HG03280 (cell line): Measurements from ENCODE around the gene GUCY1A2.

Experiments
- ATAC-seq: cut with Tn5 transposase; IDR thresholded peaks from one replicate; pipeline ENCODE4 v1.9.1; 2021; ENCODE audit warnings: mild to moderate bottlenecking, moderate library complexity; ENCODE audit not compliant: unreplicated experiment

The GUCY1A2 gene

DNA sequence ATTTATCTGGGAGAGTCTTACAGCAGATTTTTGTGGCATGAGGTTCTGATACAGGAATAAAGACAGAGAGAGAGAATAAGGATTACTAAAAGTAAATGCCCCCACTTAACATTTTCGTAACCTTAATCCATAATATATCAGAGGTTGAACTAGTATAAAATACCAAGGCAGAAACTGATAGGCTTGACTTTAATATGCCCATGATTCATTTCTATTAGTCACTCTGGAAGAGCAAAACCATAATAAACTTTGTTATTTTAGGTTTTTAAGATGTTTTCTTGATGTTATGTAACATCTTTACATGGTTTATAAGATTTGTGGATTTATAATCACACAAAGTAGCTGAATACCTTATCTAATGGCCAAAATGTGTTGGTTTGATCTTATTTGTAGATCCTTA, 19.1 kb downstream of the GUCY1A2 start:
- ATAC-seq = no peak

DNA sequence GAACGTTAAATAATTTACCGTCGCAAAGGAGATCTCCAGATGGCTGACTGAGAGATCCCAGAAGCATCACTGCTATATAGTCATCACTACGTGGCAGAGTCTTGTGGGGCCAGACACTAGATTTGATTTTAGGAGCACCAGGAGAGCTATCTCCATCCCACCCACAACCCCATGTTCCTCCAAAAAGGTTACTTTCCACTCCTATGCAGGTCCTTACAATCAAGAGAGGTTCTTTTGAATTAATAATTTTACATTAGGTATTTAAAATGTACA, 19.4 kb downstream of the GUCY1A2 start:
- no peak for ATAC-seq

DNA sequence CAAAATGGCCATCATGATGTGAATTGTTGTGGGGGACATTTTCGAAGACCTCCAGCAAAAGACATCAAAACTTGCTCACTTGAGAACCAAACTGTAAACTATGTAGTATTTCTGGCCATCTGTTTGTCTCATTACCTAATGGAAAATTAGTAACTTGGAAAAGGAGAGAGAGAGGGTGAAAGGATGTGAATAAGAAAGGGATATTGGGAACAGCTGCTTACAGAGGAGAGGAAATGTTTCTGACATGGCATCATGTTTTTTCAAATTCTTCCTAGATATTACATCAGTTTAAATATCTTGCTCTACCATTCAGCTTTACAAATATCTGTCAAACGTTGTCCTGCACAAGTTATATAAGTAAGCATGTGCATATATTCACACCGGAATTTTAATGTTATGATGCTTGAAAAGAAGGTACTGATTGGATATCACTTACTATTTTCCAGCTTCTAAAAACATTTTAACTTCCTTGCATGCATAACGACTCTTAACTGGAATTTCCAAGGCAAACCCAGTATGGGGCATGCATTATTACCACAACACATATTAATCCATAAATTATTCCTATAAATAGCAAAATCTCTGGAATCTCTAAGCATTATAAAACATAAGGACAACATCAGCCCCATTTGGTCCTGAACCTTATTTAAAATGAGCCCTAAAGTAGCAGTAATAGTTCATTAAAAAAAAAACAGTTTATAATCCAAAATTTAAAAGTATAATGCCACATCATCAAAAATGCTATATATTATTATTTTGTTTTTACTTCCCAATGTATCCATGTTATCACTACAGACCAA, 20.0 kb downstream of the GUCY1A2 start:
- ATAC-seq = no peak

GRCh38 chr11:106997227-106997626, 21.0 kb downstream of the GUCY1A2 start:
- no peak for ATAC-seq

DNA sequence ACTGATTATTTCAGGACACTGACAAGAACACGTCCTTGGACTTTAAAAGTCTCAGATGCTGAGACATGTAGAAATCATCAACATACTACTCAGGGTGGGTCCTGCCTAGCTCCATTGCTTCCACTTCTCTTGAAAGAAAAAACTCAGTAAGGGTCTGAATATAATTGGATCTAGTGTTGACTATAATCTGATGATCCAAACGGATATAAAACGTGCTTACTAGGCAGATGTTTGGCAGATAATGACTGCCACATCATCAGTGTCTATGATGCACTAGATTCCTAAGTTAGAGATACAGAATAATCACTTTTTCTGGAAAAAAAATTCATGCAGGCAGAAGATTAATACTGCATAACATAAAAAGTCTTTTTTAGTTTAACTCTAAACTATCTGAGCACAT, 21.6 kb downstream of the GUCY1A2 start:
- no peak for ATAC-seq

- ATAC-seq = no peak
Observed at GRCh38 chr11:106990331-106990730, 27.9 kb downstream of the GUCY1A2 start.

DNA sequence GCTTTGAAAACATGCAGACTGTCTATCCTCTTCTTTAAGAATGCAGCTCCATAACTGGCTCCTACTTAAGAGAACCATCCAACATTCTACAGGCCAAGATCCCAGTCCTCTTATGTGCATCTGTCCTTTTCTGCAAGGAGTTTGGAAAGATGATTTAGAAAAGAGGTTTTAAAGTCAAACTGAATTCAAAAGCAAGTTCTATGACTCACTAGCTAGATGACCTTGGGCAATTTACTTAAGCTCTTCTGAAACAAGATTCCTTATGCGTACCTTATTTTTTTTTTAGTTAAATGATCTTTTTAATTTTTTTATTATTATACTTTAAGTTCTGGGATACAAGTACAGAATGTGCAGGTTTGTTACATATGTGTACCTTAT, 29.2 kb downstream of the GUCY1A2 start:
- ATAC-seq = no peak

GRCh38 chr11:106988151-106989077, 29.9 kb downstream of the GUCY1A2 start:
- no peak for ATAC-seq

DNA sequence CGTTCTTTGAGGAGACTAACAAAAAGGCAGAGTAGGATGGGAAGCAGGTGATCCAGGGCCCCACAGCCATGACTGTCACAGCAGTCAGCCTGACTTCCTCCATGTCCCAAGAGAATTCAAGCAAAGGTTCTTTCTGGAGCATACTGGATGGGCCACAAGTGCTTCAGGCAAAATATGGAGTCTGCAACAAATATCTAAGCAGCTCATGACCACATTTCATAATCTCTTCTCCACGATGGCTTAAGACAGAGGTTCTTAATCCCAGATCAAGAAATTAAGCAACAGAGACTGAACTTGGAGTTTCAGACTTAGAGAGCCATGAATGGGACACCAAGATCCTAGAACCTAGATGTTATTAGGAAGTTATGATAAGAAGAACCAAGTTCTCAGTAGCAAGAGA, 31.6 kb downstream of the GUCY1A2 start:
- ATAC-seq = no peak

GRCh38 chr11:106986261-106986660, 32.0 kb downstream of the GUCY1A2 start:
- no peak for ATAC-seq

- no peak for ATAC-seq
Observed at GRCh38 chr11:106983991-106984390, 34.3 kb downstream of the GUCY1A2 start.

DNA sequence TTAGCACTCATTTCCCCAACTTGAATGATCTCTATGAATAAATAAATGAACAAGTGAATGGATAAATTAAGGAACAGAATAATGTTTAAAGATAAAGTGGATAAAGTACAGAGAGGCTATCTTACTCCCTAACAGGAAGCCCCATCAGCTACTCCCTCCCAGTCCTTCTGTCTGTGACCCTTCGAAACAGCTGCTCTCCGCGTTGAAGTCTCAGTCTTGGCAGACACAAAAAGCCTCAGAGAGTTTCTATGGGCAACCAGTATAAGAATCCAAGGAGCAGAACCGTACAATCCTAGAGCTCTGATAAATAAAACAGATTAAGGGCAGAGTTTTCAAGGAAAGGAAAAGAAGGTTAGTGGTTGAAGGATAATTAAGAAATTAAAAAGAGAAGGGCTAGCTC, 35.0 kb downstream of the GUCY1A2 start:
- ATAC-seq = no peak

GRCh38 chr11:106974831-106975230, 43.4 kb downstream of the GUCY1A2 start:
- no peak for ATAC-seq

- no peak for ATAC-seq
Observed at GRCh38 chr11:106971864-106972263, 46.4 kb downstream of the GUCY1A2 start.

DNA sequence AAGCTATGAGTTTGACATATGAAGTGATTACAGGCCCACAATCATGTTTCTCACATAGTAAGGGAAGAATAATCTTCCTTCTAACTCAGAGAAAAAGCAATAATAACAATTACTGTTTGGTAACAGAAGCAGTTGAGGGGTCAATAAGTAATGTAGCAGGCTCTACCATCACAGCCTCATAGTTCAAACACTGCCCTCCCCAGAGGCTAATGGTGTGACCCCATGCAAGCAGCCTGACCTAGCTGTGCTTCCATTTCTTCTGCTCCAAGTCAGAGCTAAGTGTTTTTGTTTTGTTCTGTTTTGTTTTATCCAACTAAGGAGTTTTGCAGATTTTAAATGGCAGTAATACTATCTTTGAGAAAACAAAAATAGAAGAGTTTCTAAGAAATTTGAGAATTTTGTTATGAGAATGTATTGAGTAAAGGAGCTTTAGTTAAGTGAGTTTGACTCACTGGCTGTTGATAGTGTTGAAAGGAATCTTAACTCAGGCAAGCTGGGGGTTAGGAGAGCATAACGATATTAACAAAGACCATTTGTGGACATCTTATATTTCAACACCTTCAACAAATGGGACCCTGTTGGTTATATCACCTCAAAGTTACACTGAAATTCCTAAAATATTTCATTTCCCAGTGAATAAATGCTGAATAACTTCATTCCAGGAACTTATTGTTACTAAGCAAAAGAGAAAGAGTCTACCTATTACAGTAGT, 48.5 kb downstream of the GUCY1A2 start:
- ATAC-seq = no peak

- ATAC-seq = no peak
Observed at GRCh38 chr11:106962995-106963394, 55.3 kb downstream of the GUCY1A2 start.

DNA sequence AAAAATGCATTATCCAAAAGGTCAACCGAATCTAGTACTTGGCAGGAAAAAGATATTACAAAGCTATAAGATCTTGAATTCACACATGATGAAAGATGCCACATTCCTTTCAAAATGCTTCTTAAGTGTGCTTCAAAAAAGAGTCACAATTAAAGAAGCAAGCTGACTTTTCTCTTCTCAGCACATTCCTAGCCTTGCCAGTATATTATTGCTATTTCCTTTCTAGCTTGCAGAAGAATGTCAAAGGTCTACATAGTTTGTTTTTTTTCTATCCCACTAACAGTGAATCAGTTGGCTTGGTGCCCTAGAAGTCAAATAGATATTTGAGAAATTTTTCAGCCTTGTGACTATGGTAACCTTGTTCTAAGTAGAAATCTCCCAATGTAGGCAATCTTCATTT, 56.8 kb downstream of the GUCY1A2 start:
- ATAC-seq = no peak

DNA sequence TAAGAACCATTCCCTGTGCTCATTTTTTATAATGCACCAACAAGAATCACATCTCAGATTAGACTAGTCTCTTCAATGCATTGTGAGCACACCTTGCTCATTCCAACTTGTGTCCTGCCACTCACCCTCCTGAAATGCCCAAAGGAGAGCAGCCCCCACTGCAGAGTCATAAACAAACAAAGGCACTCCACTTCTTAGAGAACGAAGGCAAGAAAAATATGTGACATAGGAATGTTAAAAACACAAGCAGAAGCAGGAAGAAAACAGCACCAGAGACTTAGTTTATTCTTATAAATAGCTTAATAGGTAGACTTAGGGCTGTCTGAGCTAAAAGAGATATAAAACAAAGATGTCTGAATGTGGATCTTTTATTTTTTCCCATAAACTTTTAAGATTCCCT, 57.2 kb downstream of the GUCY1A2 start:
- no peak for ATAC-seq

DNA sequence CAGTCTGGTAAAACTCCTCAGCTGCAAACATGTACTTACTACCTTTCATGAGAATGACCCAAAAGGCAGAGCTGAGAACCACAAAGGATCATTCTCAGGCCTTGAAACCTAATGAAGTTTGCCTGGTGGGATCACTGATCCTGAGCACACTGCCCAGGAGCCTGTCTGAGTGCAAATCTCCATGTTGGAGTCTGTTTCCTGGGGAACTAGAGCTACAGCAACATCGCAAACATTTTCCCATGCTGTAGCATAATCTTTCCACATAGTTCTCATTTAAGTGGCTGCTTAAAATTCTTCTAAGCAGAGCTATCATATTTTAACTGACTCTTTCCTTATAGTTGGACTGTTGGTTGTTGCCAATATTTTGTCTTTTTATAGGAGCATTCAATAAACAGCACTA, 58.5 kb downstream of the GUCY1A2 start:
- no peak for ATAC-seq

DNA sequence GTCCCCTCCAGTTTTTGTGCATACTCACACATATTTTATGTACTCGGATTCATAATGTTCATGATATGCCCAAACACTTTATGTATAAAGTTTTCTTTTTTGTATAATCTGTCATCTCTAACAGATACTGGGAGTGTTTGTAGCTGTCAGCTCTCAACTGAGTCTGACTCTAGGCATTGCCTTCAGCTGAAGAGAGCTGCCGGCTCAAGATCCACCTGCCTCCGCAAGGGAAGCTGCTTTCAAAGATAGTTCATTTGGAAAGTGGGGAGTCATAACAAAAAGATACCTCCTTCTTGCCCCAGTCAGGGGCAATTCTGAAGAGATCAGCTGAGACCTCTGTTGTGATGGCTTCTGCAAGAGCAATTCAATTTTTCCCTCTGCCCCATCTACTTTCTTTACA, 58.9 kb downstream of the GUCY1A2 start:
- ATAC-seq = no peak

- no peak for ATAC-seq
Observed at GRCh38 chr11:106958517-106959248, 59.6 kb downstream of the GUCY1A2 start.
